ENCODE results near the gene MKI67. TPM values are rescaled to one million over a fixed set of nuclear protein-coding genes. Genes with fewer than 3 reads are reported as not detected.

Gene MKI67
- polyA plus RNA-seq, 1 of the 3 experiments (the other 2 are of a cell fraction) = 7.5 TPM

DNA sequence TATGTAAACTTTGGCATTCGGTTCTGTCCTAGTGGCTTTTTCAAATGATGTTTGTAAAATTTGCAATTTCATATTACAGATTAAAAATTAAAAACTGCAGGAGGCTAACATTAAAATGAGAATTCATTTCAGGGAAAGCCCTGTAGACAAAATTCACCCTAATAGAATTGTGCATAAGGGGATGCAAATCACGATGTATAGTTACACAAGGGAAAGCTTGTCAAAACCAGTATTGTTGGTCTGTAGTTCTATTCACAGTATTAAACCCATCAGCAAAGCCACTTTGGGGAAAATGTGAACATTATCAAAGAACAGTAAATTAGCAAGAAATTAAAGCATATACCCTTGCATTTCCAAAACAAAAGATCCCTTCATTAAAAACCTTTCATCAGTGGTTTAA is 39.9 kb upstream of the MKI67 start:
- Histone ChIP-seq H3K9me2 (no peaks in the 10 kb centered on the region), H3K4me3 (ENCODE audit: low read depth in 2 of 2, low read length in 1 of 2) (no peak overlapping the region), H3K4me2 (no peak overlapping the region), H3F3A (replicated peaks; ENCODE audit: insufficient read depth) (no peaks in the 10 kb centered on the region), H3K79me2 (ENCODE audit: insufficient read depth) (no peaks in the 10 kb centered on the region), H3K4me1 (ENCODE audit: control insufficient read depth in 1 of 2, insufficient read depth in 2 of 2, low read depth in 1 of 2, low read length in 1 of 2) (no peaks in the 10 kb centered on the region; a peak in 1 of 4 replicates), H4K20me1 (ENCODE audit: insufficient read depth) (no peaks in the 10 kb centered on the region), H3K36me3 (replicated peaks in 1 of 2; ENCODE audit: control insufficient read depth in 1 of 2, insufficient read depth in 2 of 2, low read length in 1 of 2) (no peaks in the 10 kb centered on the region), H3K27me3 (ENCODE audit: insufficient read depth) (no peaks in the 10 kb centered on the region), H2AFZ (ENCODE audit: low read depth) (no peak overlapping the region), H3K9ac (no peak overlapping the region), H3K27ac (ENCODE audit: low read depth in 2 of 2, low read length in 1 of 2) (no peak overlapping the region), H3K9me3 (no peaks in the 10 kb centered on the region)
- ChIA-PET POLR2A (no interaction called here), CTCF (interaction anchor here (0.7 to 2.6 kb wide), 5 partner anchors 8 to 102 kb away, joined by 3 to 9 read pairs (median 5); no protein-coding TSS in a partner anchor)
- DNase-seq = no peak
- WGBS (ENCODE audit: low lambda C conversion rate) = 20% methylated on average over 2 of the region's 2 CpGs
- TF ChIP-seq NFIC (IDR thresholded peaks at IDR 0.05; ENCODE audit: borderline replicate concordance) = no peak
- no peak for TF ChIP-seq EP300 (IDR thresholded peaks at IDR 0.05; ENCODE audit: borderline replicate concordance in 1 of 2, low read depth in 1 of 2, low read length in 1 of 2)
- no peak for TF ChIP-seq IRF3 (IDR thresholded peaks at IDR 0.05; ENCODE audit: low read depth, low read length)
- no peak for TF ChIP-seq SMC3 (IDR thresholded peaks at IDR 0.05; ENCODE audit: low read depth, low read length)
- no peak for TF ChIP-seq RXRA (IDR thresholded peaks at IDR 0.05; ENCODE audit: borderline replicate concordance, low read depth)
- TF ChIP-seq GABPA (IDR thresholded peaks at IDR 0.05; ENCODE audit: low read depth) = no peak
- no peak for TF ChIP-seq RCOR1 (IDR thresholded peaks at IDR 0.05; ENCODE audit: low read length)
- no peak for TF ChIP-seq JUND (IDR thresholded peaks at IDR 0.05)
- no peak for TF ChIP-seq RAD21 (IDR thresholded peaks at IDR 0.05; ENCODE audit: low read length)
- TF ChIP-seq FOXJ3 (CRISPR knock-in tag; IDR thresholded peaks at IDR 0.05) = no peak
- no peak for TF ChIP-seq POLR2AphosphoS5 (IDR thresholded peaks at IDR 0.05; ENCODE audit: low read depth, low read length)
- TF ChIP-seq, protein P1, sequence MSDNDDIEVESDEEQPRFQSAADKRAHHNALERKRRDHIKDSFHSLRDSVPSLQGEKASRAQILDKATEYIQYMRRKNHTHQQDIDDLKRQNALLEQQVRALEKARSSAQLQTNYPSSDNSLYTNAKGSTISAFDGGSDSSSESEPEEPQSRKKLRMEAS (IDR thresholded peaks at IDR 0.05; ENCODE audit: low read depth) = no peak
- TF ChIP-seq NRF1 (IDR thresholded peaks at IDR 0.05; ENCODE audit: low read depth, low read length) = no peak
- TF ChIP-seq GATA2 (CRISPR knock-in tag; IDR thresholded peaks at IDR 0.05) = no peak
- no peak for TF ChIP-seq FOSL2 (IDR thresholded peaks at IDR 0.05; ENCODE audit: borderline replicate concordance, low read depth)
- no peak for TF ChIP-seq SIN3A (IDR thresholded peaks at IDR 0.05; ENCODE audit: borderline replicate concordance, low read depth, low read length)
- TF ChIP-seq USF2 (IDR thresholded peaks at IDR 0.05; ENCODE audit: borderline replicate concordance, low read depth, low read length) = no peak
- TF ChIP-seq TEAD4 (IDR thresholded peaks at IDR 0.05; ENCODE audit: borderline replicate concordance, insufficient read depth) = no peak
- no peak for TF ChIP-seq MXI1 (IDR thresholded peaks at IDR 0.05; ENCODE audit: low read depth, low read length)
